ENCODE data around the gene ADSS1.

GRCh38 chr14:104702673-104703072 lies 21.4 kb upstream of the ADSS1 start:
- no peak for TF ChIP-seq POLR2A (IDR thresholded peaks at IDR 0.05)
- TF ChIP-seq CTCF (IDR thresholded peaks at IDR 0.05): no peak
- TF ChIP-seq EP300 (IDR thresholded peaks at IDR 0.05): no peak
